Caco-2 (cell line): Measurements from ENCODE around the gene OR51B6. TPM values are rescaled to one million over a fixed set of nuclear protein-coding genes. Genes with fewer than 3 reads are reported as not detected.
"Not testable (repeated sequence)": the region's sequence is repeated elsewhere in the genome, so short reads cannot be mapped to it uniquely, and the experiment has no call there.

Source experiments
- BruUV-seq: library from RNA; stranded (reverse); fragments of 400-500 nt; replicated peaks from 2 replicates; lab custom pipeline; 2021; lab: Mats Ljungman, UMichigan
- CTCF ChIA-PET: fragments of 300-600 bp; sonication (Branson Sonifier 250); formaldehyde crosslinking; loops from one replicate; lab custom pipeline; 2022; ENCODE audit warnings: antibody characterized with exemption; lab: Charles Lee
- POLR2A ChIA-PET: fragments of 300-600 bp; sonication (Branson Sonifier 250); formaldehyde crosslinking; loops from one replicate; lab custom pipeline; 2022; ENCODE audit warnings: antibody characterized with exemption; lab: Charles Lee
- DNase-seq, 2 experiments: peaks; one replicate each; pipeline versions ENCODE4 v3.0.0 to v3.0.0-alpha.2; 2020 to 2022
- H3K27me3 ChIP-seq: replicated peaks from 2 replicates; pipeline ENCODE4 v1.6.0; 2011; ENCODE audit warnings: low read length; ENCODE audit not compliant: control insufficient read depth, insufficient read depth
- H3K36me3 ChIP-seq: 2 replicates; pipeline ENCODE4 v1.5.1; 2011; ENCODE audit warnings: low read length; ENCODE audit not compliant: control insufficient read depth, insufficient read depth
- H3K4me1 ChIP-seq: fragments of 250-450 bp; sonication (Bioruptor Pico); 2 replicates; pipeline ENCODE4 v1.5.1; 2020; ENCODE audit warnings: mild to moderate bottlenecking
- H3K4me3 ChIP-seq: 2 replicates; pipeline ENCODE4 v1.5.1; 2011; ENCODE audit warnings: low read depth, mild to moderate bottlenecking, control low read depth, low read length
- H3K9me3 ChIP-seq: fragments of 250-450 bp; sonication (Bioruptor Pico); 2 replicates; pipeline ENCODE4 v1.5.1; 2020; ENCODE audit warnings: mild to moderate bottlenecking, moderate library complexity
- H3K27ac Mint-ChIP-seq: one replicate; pipeline ENCODE4 v1.8.0; 2022; ENCODE audit warnings: mixed read lengths; ENCODE audit not compliant: unreplicated experiment
- H3K27me3 Mint-ChIP-seq: one replicate; pipeline ENCODE4 v1.8.0; 2022; ENCODE audit warnings: mixed read lengths; ENCODE audit not compliant: insufficient read depth, unreplicated experiment
- H3K36me3 Mint-ChIP-seq: one replicate; pipeline ENCODE4 v1.8.0; 2022; ENCODE audit warnings: mild to moderate bottlenecking, mixed read lengths; ENCODE audit not compliant: insufficient read depth, unreplicated experiment
- H3K4me1 Mint-ChIP-seq: one replicate; pipeline ENCODE4 v1.8.0; 2022; ENCODE audit warnings: low read depth, mixed read lengths; ENCODE audit not compliant: unreplicated experiment
- H3K4me3 Mint-ChIP-seq: one replicate; pipeline ENCODE4 v1.8.0; 2022; ENCODE audit warnings: mild to moderate bottlenecking, moderate library complexity, mixed read lengths; ENCODE audit not compliant: unreplicated experiment
- H3K9me3 Mint-ChIP-seq: one replicate; pipeline ENCODE4 v1.8.0; 2022; ENCODE audit warnings: mixed read lengths; ENCODE audit not compliant: unreplicated experiment
- intact Hi-C: fragments of 100-400 bp; cut with micrococcal nuclease; formaldehyde crosslinking; loops from one replicate; pipeline ENCODE4 v1.10.0; 2022; ENCODE audit not compliant: unreplicated experiment
- total RNA-seq: library from RNA; stranded (reverse); gene quantifications from 2 replicates; pipeline ENCODE4 v1.2.3, GENCODE V29; 2022
- TF ChIP-seq, protein P1 (sequence below), 2 experiments: fragments of 200-600 bp in 1 of 2; IDR thresholded peaks; 1 replicate in 1 of 2; 2 replicates in 1 of 2; pipeline versions ENCODE4 v1.5.1 to v1.8.0; 2011 to 2022; ENCODE audit warnings: antibody characterized with exemption in 1 of 2, control low read depth in 1 of 2, inconsistent platforms in 1 of 2, low read depth in 1 of 2, low read length in 1 of 2, mild to moderate bottlenecking in 1 of 2, moderate library complexity in 1 of 2; ENCODE audit not compliant: insufficient read depth in 1 of 2, severe bottlenecking in 1 of 2, unreplicated experiment in 1 of 2

The OR51B6 gene
- total RNA-seq, 1 experiment from 2014 or later = not detected

DNA sequence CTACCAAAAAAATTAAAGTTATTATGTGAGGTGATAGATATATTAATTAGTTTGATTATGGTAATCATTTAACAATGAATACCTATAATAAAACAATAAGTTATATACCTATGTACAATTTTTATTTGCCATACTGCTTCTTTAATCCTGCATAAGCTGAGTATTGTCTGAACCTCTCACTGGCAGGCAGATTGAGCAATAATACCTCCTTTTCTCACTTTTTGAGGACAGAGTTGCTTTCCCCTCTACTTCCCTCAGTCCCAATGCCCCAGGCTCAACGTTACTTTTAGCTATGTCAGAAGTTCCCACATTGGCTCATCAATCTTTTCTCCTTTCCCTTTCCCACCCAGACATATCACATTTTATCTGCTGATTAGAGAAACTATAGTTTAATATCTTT is 1.8 kb upstream of the OR51B6 start:
- TF ChIP-seq, protein P1, sequence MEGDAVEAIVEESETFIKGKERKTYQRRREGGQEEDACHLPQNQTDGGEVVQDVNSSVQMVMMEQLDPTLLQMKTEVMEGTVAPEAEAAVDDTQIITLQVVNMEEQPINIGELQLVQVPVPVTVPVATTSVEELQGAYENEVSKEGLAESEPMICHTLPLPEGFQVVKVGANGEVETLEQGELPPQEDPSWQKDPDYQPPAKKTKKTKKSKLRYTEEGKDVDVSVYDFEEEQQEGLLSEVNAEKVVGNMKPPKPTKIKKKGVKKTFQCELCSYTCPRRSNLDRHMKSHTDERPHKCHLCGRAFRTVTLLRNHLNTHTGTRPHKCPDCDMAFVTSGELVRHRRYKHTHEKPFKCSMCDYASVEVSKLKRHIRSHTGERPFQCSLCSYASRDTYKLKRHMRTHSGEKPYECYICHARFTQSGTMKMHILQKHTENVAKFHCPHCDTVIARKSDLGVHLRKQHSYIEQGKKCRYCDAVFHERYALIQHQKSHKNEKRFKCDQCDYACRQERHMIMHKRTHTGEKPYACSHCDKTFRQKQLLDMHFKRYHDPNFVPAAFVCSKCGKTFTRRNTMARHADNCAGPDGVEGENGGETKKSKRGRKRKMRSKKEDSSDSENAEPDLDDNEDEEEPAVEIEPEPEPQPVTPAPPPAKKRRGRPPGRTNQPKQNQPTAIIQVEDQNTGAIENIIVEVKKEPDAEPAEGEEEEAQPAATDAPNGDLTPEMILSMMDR (IDR thresholded peaks at IDR 0.05; ENCODE audit: insufficient read depth in 1 of 2, low read depth in 1 of 2, low read length in 1 of 2, severe bottlenecking in 1 of 2, unreplicated experiment in 1 of 2) = no peak
- H3K27ac Mint-ChIP-seq = no peak overlapping the region
- no TSS peak for BruUV-seq
- POLR2A ChIA-PET = no interaction called here
- H3K9me3 Mint-ChIP-seq = no peaks in the 10 kb centered on the region
- H3K9me3 ChIP-seq = no peaks in the 10 kb centered on the region
- H3K36me3 Mint-ChIP-seq = no peaks in the 10 kb centered on the region
- DNase-seq = no peak
- H3K4me3 ChIP-seq = no peak overlapping the region
- H3K4me3 Mint-ChIP-seq = no peak overlapping the region
- CTCF ChIA-PET = no interaction called here
- H3K4me1 Mint-ChIP-seq = no peaks in the 10 kb centered on the region
- intact Hi-C loops = no loop called here
- no peaks in the 10 kb centered on the region for H3K36me3 ChIP-seq
- H3K4me1 ChIP-seq = no peaks in the 10 kb centered on the region
- peaks cover 6% of the 10 kb centered on the region for H3K27me3 Mint-ChIP-seq
- no peaks in the 10 kb centered on the region for H3K27me3 ChIP-seq

DNA sequence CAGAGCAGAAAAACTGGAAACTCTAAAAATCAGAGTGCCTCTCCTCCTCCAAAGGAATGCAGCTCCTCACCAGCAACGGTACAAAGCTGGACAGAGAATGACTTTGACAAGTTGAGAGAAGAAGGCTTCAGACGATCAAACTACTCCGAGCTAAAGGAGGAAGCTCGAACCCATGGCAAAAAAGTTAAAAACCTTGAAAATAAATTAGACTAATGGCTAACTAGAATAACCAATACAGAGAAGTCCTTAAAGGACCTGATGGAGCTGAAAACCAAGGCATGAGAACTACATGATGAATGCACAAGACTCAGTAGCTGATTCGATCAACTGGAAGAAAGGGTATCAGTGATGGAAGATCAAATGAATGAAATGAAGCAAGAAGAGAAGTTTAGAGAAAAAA is 4.7 kb downstream of the OR51B6 start:
- H3K27me3 ChIP-seq, H3K27me3 Mint-ChIP-seq, intact Hi-C loops, H3K9me3 ChIP-seq, H3K36me3 ChIP-seq, H3K36me3 Mint-ChIP-seq, CTCF ChIA-PET, H3K4me1 ChIP-seq, H3K9me3 Mint-ChIP-seq, H3K4me1 Mint-ChIP-seq, H3K4me3 ChIP-seq, POLR2A ChIA-PET, H3K4me3 Mint-ChIP-seq, DNase-seq, H3K27ac Mint-ChIP-seq, BruUV-seq: not testable (repeated sequence)

DNA sequence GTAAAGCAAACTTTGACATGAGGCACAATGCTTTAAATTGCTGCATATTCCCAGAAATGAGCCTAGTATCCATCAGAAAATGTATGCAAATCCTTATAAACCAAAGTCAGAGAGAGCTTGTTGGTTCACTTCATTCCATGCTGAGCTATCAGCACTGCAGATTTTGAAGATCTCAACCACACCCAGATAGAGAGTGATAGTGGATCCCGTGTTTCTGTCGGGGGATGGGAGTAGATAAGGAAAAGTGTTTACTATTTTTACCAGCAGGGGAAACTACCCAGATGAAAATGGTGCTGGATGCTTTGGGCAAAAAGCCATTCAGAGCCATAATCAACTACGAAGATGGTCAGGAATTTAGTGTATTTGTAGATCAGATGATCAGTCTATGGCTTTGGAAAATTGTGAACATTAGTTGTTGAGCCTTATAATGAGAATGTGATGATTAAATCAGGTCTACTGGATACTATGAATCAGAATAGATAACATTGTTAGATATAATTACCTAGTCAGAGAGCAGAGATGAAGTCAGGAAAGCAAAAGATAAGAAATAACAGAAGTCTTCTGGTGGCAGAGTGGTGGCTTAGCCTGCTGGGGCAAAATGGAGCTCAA is 10.8 kb downstream of the OR51B6 start:
- Mint-ChIP-seq H3K4me1 (no peaks in the 10 kb centered on the region), H3K27me3 (peaks cover 7% of the 10 kb centered on the region), H3K4me3 (no peak overlapping the region), H3K9me3 (no peaks in the 10 kb centered on the region), H3K36me3 (no peaks in the 10 kb centered on the region), H3K27ac (no peak overlapping the region)
- no peak overlapping the region for H3K4me3 ChIP-seq
- H3K27me3 ChIP-seq = no peaks in the 10 kb centered on the region
- ChIA-PET POLR2A (no interaction called here), CTCF (no interaction called here)
- TF ChIP-seq, protein P1 (IDR thresholded peaks at IDR 0.05; ENCODE audit: insufficient read depth in 1 of 2, low read depth in 1 of 2, low read length in 1 of 2, severe bottlenecking in 1 of 2, unreplicated experiment in 1 of 2) = no peak
- no TSS peak for BruUV-seq
- intact Hi-C loops = no loop called here
- H3K9me3 ChIP-seq = no peaks in the 10 kb centered on the region
- H3K4me1 ChIP-seq = no peaks in the 10 kb centered on the region
- no peaks in the 10 kb centered on the region for H3K36me3 ChIP-seq
- DNase-seq = no peak
